Ishikawa (cell line): Measurements from ENCODE around the gene PBLD.
A peak's percentile ranks its signal among the peaks of the same experiment; 100 is the strongest.

ENCODE experiments used
- CEBPB ChIP-seq: IDR thresholded peaks from 2 replicates; pipeline ENCODE4 v1.6.1; 2012
- CREB1 ChIP-seq: IDR thresholded peaks from 2 replicates; pipeline ENCODE4 v1.6.1; 2012; ENCODE audit warnings: low read depth
- EGR1 ChIP-seq: IDR thresholded peaks from 2 replicates; pipeline ENCODE4 v1.6.1; 2012
- EP300 ChIP-seq: IDR thresholded peaks from 2 replicates; pipeline ENCODE4 v1.6.1; 2012; ENCODE audit warnings: borderline replicate concordance
- FOXM1 ChIP-seq: IDR thresholded peaks from 2 replicates; pipeline ENCODE4 v1.6.1; 2012; ENCODE audit warnings: low read depth, borderline replicate concordance
- NFIC ChIP-seq: IDR thresholded peaks from 2 replicates; pipeline ENCODE4 v1.6.1; 2012
- RAD21 ChIP-seq: IDR thresholded peaks from 2 replicates; pipeline ENCODE4 v1.6.1; 2012; ENCODE audit warnings: low read depth
- TAF1 ChIP-seq: IDR thresholded peaks from 2 replicates; pipeline ENCODE4 v1.6.1; 2012; ENCODE audit warnings: low read depth, mild to moderate bottlenecking
- TCF12 ChIP-seq: IDR thresholded peaks from 2 replicates; pipeline ENCODE4 v1.6.1; 2012; ENCODE audit warnings: low read depth
- TEAD4 ChIP-seq: IDR thresholded peaks from 2 replicates; pipeline ENCODE4 v1.6.1; 2012
- YY1 ChIP-seq: IDR thresholded peaks from 2 replicates; pipeline ENCODE4 v1.6.1; 2012; ENCODE audit warnings: low read depth
- ZBTB7A ChIP-seq: IDR thresholded peaks from 2 replicates; pipeline ENCODE4 v1.6.1; 2012; ENCODE audit warnings: low read depth
- TF ChIP-seq, protein P1 (sequence below): IDR thresholded peaks from 2 replicates; pipeline ENCODE4 v1.6.1; 2012
- TF ChIP-seq, protein P2 (sequence below): IDR thresholded peaks from 2 replicates; pipeline ENCODE4 v1.6.1; 2012
- TF ChIP-seq, protein P3 (sequence below): IDR thresholded peaks from 2 replicates; pipeline ENCODE4 v1.6.1; 2012; ENCODE audit warnings: low read depth, mild to moderate bottlenecking

PBLD gene

DNA sequence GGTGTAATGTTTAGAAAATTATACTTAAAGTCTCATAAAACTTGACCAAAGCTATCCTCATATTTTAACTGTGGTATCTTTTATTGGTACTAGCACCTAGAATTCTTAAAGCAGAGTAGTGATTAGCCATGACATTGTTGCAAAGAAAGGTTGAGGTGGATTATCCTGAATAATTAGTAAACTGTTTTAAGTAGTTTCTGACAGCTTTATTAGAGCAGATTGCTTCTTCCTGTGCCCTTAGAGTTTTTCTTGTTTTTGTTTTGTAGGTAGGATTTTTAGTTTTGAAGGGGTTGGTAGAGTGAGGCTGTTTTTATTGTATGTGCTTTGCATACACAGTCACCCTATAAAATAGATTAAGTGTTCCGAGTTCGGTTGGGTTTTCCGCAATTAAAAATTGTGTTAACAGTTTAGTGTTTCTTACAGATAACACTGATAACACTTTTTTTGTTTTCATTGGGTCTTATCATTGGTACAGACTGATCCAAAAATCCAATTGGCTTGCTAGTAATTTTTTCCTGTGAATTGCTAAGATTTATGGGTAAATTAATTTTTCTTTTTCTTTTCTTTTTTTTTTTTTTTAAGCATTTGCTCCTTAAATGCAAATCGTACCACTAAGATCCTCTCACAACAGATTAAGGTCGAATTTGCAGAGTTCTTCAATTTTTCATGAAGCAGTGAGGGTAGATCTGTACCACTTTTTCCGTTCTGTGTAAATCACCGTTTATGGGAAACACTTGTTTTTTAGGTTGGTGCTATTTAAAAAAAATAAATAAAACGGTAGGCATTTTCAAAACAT is 2.1 kb upstream of the PBLD start:
- TF ChIP-seq RAD21, result no peak
- TF ChIP-seq CEBPB, result no peak
- no peak for TF ChIP-seq TCF12
- TF ChIP-seq EGR1, result no peak
- TF ChIP-seq ZBTB7A, result no peak
- TF ChIP-seq EP300, result no peak

DNA sequence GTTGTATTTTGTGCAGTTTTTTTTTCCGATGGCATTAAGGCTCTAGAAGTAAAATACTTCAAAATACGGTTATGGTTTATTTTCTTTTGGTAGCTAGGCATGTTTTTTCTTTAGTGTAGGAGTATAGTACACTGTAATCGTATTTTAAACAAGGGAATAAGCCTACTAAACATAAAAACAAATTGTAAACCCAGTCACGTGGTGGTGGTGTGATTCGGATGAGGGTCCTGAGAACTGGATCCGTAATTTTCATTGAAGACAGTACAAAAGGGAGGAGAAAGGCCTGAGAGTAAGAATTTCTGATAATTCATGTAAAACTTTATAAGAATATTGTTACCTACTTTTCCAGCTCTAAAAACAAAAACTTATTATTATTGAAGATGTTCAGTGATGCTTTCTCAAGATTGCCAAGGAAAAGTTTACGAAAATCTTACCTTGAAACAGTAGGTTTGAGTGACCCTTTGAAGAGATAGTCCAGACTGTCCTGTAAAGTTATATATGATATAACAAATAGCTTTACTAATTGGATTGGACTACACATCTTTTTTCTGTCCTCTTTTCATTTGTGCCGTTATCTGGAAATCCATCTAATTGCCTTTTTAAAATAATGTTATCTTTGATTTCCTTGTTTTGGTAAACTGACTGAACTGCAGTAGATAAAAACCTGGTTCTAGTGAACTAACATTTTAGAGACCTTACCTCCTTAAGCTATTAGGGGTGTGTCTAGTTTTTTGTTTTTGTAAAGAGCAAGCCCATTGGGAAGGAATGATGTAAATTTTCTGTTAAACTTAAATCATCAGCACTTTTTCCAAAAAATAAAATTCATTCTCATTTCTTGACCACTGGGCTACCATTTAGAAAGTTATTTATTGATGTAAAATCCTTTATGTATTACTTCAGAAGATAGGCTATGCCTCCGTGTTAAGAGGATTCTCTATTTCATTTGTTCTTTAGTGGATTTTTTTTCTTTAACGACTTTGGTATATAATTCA is 1.0 kb upstream of the PBLD start:
- TF ChIP-seq, protein P1, sequence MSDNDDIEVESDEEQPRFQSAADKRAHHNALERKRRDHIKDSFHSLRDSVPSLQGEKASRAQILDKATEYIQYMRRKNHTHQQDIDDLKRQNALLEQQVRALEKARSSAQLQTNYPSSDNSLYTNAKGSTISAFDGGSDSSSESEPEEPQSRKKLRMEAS, result no peak
- no peak for TF ChIP-seq TEAD4
- no peak for TF ChIP-seq EGR1
- no peak for TF ChIP-seq NFIC
- TF ChIP-seq, protein P2, sequence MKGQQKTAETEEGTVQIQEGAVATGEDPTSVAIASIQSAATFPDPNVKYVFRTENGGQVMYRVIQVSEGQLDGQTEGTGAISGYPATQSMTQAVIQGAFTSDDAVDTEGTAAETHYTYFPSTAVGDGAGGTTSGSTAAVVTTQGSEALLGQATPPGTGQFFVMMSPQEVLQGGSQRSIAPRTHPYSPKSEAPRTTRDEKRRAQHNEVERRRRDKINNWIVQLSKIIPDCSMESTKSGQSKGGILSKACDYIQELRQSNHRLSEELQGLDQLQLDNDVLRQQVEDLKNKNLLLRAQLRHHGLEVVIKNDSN, result peak; percentile 69
- TF ChIP-seq ZBTB7A, result no peak

DNA sequence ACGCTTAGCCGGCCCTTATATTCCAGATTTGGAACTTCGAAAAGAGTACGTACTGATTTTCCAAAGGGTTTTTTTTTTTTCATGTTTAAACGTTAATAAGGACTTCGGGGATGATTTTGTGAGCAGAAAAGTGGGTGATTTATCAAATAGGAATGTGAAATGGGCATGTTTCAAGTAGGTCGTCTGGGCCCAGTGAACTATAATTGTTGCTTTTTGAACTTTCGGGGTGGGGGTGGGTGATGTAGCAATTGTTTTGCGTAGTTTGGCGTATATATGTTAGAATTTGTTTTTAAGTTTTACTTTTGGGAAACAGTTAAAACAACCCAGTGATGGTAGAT is 299 bp upstream of the PBLD start:
- no peak for TF ChIP-seq EP300
- TF ChIP-seq CREB1, result no peak
- TF ChIP-seq TAF1, result no peak
- TF ChIP-seq CEBPB, result no peak
- no peak for TF ChIP-seq YY1
- TF ChIP-seq TEAD4, result no peak
- TF ChIP-seq, protein P1, result no peak
- peak; percentile 32; the same call in 1 of the 2 replicates for TF ChIP-seq FOXM1

DNA sequence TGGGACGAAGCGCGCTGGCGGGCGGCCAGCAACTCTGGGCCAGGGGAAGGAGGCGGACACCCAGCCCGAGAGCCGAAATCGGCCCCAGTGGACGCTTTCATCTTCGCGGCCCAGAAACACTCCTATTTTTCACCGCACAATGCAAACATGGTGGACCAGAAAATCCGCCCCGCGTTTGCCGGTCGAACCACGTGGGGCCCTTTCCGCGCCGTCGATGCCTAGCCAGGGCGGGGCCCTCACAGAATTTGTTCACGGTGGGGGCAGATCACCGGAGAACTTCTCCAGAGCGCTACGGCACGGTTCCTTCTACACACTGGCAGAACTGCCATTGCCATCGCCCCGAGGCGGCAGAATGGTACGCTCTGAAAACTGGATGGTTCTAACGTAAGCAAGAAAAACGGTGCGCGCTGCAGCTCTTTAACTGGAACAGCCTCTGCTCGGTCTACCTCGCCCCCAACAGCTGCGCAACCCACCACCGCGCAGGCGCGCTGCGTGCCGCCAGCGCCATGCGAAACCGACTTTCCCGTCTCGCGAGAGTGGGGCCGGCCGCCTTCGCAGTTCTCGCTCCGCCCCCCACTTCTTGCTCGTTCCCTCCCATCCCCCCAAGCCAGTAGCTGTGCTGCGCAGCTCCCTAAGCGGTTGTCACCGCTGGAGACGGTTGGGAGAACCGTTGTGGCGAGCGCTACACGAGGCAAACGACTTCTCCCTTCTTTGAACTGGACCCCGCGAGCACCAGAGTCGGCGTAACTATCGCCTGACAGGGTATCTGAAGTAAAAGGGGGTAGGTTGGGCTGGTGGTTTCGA is 1.1 kb downstream of the PBLD start, which contains the start of gene HNRNPH3:
HNRNPH3 (plus strand) TSS at position 610 of the 804 bp plus-strand sequence. CDS start 5,158 bp downstream, outside the sequence.
- TF ChIP-seq TCF12 (peak; percentile 82), TAF1 (peak; percentile 100), NFIC (peak; percentile 70), EP300 (no peak; the same call in 1 of the 2 replicates), RAD21 (no peak), CREB1 (0 out of 2 replicates have a peak, but pooled peaks have one; percentile 5), YY1 (peak; percentile 65), EGR1 (no peak; the same call in 1 of the 2 replicates), ZBTB7A (peak; percentile 1)
- TF ChIP-seq, protein P3, sequence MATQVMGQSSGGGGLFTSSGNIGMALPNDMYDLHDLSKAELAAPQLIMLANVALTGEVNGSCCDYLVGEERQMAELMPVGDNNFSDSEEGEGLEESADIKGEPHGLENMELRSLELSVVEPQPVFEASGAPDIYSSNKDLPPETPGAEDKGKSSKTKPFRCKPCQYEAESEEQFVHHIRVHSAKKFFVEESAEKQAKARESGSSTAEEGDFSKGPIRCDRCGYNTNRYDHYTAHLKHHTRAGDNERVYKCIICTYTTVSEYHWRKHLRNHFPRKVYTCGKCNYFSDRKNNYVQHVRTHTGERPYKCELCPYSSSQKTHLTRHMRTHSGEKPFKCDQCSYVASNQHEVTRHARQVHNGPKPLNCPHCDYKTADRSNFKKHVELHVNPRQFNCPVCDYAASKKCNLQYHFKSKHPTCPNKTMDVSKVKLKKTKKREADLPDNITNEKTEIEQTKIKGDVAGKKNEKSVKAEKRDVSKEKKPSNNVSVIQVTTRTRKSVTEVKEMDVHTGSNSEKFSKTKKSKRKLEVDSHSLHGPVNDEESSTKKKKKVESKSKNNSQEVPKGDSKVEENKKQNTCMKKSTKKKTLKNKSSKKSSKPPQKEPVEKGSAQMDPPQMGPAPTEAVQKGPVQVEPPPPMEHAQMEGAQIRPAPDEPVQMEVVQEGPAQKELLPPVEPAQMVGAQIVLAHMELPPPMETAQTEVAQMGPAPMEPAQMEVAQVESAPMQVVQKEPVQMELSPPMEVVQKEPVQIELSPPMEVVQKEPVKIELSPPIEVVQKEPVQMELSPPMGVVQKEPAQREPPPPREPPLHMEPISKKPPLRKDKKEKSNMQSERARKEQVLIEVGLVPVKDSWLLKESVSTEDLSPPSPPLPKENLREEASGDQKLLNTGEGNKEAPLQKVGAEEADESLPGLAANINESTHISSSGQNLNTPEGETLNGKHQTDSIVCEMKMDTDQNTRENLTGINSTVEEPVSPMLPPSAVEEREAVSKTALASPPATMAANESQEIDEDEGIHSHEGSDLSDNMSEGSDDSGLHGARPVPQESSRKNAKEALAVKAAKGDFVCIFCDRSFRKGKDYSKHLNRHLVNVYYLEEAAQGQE, result peak; percentile 52; the same call in 1 of the 2 replicates
- TF ChIP-seq, protein P2, result peak; percentile 85
- TF ChIP-seq, protein P1, result peak; percentile 91

DNA sequence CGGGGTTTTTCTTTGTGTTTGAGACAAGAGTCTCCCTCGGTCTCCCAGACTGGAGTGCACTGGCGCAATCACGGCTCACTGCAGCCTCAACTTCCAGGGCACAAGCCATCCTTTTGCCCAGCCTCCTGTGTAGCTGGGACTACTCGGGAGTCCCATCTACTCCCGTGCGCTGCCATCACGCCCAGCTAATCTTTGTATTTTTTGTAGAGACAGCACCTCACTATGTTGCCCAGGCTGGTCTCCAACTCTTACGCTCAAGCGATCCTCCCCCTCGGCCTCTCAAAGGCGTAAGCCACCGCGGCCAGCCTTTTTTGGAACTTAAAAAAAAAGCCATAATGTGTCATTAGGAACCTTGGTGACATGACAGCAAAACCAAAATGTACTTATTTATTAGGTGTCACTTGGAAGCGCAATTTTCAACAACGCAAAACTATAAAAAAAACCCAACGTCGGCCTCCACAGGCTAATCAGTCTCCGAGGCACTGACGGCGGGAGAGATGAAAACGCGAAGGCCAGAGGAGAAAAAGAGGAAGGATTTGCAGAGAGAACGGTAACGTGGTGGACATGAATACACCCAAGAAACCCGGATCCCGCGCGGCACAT is 1.8 kb downstream of the PBLD start:
- TF ChIP-seq TCF12 (no peak), EP300 (no peak), ZBTB7A (no peak), TAF1 (no peak), TEAD4 (no peak), YY1 (no peak), CREB1 (no peak), RAD21 (no peak), FOXM1 (no peak; the same call in 1 of the 2 replicates), EGR1 (no peak), CEBPB (no peak), NFIC (no peak; the same call in 1 of the 2 replicates)
- TF ChIP-seq, protein P2, result no peak
- TF ChIP-seq, protein P1, result no peak
- TF ChIP-seq, protein P3, result no peak
